Measurements from ENCODE around the gene KCNK5.

- TF ChIP-seq SIN3A (IDR thresholded peaks at IDR 0.05; ENCODE audit: borderline replicate concordance, insufficient read depth, low read length): no peak
- TF ChIP-seq REST (IDR thresholded peaks at IDR 0.05; ENCODE audit: insufficient read depth in 1 of 2, low read depth in 2 of 2, low read length in 2 of 2): no peak
- no peak for TF ChIP-seq TAF1 (IDR thresholded peaks at IDR 0.05; ENCODE audit: borderline replicate concordance, insufficient read depth, low read length)
Observed at GRCh38 chr6:39225946-39226437, 3.3 kb downstream of the KCNK5 start.

Data from PFSK-1 (cell line).